Neural cell (in vitro differentiated cells): Measurements from ENCODE around the gene NFAM1.

ENCODE experiments used
- TF ChIP-seq, protein P1 (sequence below): fragments of 450-650 bp; IDR thresholded peaks from 2 replicates; pipeline ENCODE4 v1.5.1; 2014; ENCODE audit warnings: antibody characterized with exemption, mild to moderate bottlenecking, moderate library complexity; ENCODE audit not compliant: poor library complexity, severe bottlenecking
- TF ChIP-seq, protein P2 (sequence below): IDR thresholded peaks from 2 replicates; pipeline ENCODE4 v1.6.1; 2012; ENCODE audit warnings: borderline replicate concordance

DNA sequence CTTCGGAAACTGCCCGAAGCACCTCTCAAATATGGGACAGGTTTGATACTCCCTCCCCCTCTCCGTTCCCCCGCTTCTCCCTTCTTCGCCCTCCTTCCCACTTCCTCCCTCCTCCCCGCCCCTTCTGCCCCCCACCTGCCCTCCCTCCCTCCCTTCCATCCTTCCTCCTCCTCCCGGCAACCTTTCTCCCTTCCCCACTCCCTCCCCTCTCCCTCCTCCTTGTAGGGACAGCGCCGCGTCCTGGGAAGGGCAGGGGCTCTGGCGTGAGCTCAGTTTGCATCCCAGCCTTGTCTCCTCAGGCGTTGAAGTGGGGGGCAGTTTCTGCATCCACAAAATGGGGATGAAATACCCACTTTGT is 6.1 kb upstream of the NFAM1 start:
- TF ChIP-seq, protein P1, sequence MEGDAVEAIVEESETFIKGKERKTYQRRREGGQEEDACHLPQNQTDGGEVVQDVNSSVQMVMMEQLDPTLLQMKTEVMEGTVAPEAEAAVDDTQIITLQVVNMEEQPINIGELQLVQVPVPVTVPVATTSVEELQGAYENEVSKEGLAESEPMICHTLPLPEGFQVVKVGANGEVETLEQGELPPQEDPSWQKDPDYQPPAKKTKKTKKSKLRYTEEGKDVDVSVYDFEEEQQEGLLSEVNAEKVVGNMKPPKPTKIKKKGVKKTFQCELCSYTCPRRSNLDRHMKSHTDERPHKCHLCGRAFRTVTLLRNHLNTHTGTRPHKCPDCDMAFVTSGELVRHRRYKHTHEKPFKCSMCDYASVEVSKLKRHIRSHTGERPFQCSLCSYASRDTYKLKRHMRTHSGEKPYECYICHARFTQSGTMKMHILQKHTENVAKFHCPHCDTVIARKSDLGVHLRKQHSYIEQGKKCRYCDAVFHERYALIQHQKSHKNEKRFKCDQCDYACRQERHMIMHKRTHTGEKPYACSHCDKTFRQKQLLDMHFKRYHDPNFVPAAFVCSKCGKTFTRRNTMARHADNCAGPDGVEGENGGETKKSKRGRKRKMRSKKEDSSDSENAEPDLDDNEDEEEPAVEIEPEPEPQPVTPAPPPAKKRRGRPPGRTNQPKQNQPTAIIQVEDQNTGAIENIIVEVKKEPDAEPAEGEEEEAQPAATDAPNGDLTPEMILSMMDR: no peak
- TF ChIP-seq, protein P2, sequence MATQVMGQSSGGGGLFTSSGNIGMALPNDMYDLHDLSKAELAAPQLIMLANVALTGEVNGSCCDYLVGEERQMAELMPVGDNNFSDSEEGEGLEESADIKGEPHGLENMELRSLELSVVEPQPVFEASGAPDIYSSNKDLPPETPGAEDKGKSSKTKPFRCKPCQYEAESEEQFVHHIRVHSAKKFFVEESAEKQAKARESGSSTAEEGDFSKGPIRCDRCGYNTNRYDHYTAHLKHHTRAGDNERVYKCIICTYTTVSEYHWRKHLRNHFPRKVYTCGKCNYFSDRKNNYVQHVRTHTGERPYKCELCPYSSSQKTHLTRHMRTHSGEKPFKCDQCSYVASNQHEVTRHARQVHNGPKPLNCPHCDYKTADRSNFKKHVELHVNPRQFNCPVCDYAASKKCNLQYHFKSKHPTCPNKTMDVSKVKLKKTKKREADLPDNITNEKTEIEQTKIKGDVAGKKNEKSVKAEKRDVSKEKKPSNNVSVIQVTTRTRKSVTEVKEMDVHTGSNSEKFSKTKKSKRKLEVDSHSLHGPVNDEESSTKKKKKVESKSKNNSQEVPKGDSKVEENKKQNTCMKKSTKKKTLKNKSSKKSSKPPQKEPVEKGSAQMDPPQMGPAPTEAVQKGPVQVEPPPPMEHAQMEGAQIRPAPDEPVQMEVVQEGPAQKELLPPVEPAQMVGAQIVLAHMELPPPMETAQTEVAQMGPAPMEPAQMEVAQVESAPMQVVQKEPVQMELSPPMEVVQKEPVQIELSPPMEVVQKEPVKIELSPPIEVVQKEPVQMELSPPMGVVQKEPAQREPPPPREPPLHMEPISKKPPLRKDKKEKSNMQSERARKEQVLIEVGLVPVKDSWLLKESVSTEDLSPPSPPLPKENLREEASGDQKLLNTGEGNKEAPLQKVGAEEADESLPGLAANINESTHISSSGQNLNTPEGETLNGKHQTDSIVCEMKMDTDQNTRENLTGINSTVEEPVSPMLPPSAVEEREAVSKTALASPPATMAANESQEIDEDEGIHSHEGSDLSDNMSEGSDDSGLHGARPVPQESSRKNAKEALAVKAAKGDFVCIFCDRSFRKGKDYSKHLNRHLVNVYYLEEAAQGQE: no peak
